SHP77 (cell line): ENCODE measurements around the gene GJA4.
"Not testable (repeated sequence)": the region's sequence is repeated elsewhere in the genome, so short reads cannot be mapped to it uniquely, and the experiment has no call there.

ENCODE experiments used
- DNase-seq, 2 experiments: peaks; one replicate each; lab custom pipeline; 2025; lab: John Stamatoyannopoulos, UW

The GJA4 gene

DNA sequence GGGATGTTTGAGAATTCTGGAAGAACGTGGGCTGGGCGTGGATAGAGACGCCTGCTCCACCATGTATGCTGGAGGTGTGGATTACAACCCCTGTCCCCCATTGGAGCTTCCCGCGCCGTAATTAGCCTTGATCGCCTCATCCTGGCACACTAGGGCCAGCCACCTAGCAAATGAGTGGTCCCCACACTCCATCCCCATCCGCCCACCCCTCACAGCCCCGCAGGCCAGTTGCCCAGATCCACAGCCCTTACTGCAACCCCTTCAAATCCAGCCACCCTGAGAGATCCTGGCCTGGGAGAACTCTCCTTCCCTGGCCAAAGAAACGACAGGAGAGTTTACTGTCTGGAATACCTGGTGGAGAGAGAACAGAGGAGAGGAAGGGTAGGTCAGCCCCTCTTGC is 375 bp upstream of the GJA4 start:
- no peak for DNase-seq

DNA sequence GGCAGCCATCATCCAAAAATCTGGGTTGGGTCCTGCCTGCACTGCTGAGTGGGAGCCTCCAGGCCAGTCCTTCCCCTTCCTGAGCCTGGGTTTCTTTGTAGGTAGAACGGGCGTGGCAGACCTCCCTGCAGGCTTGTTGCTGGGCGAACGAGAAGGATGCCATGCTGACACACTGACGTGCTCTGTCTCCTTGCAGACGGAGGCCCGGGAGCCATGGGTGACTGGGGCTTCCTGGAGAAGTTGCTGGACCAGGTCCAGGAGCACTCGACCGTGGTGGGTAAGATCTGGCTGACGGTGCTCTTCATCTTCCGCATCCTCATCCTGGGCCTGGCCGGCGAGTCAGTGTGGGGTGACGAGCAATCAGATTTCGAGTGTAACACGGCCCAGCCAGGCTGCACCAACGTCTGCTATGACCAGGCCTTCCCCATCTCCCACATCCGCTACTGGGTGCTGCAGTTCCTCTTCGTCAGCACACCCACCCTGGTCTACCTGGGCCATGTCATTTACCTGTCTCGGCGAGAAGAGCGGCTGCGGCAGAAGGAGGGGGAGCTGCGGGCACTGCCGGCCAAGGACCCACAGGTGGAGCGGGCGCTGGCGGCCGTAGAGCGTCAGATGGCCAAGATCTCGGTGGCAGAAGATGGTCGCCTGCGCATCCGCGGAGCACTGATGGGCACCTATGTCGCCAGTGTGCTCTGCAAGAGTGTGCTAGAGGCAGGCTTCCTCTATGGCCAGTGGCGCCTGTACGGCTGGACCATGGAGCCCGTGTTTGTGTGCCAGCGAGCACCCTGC is 1.4 kb downstream of the GJA4 start:
- DNase-seq, result no peak

DNA sequence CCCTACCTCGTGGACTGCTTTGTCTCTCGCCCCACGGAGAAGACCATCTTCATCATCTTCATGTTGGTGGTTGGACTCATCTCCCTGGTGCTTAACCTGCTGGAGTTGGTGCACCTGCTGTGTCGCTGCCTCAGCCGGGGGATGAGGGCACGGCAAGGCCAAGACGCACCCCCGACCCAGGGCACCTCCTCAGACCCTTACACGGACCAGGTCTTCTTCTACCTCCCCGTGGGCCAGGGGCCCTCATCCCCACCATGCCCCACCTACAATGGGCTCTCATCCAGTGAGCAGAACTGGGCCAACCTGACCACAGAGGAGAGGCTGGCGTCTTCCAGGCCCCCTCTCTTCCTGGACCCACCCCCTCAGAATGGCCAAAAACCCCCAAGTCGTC is 2.0 kb downstream of the GJA4 start:
- DNase-seq, result no peak

DNA sequence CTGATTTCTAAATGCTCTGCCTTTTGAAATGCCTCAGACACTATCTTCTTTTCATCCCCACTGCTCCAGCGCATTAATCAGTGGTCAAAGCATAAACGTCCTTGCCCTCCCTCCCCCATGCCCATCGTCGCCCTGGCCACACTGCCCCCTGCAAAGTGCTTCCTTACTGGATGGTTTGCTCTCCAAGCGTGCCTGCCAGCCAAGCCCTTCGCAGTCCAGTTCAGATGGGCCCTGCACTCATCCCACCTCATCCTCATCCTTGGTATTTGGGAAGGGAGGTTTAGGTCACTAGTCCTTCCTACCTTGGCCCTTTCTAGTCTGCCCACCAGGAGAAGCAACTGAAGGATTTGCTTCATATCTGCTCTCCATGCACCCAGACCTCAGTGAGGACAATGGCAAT is 3.1 kb downstream of the GJA4 start:
- no peak for DNase-seq

DNA sequence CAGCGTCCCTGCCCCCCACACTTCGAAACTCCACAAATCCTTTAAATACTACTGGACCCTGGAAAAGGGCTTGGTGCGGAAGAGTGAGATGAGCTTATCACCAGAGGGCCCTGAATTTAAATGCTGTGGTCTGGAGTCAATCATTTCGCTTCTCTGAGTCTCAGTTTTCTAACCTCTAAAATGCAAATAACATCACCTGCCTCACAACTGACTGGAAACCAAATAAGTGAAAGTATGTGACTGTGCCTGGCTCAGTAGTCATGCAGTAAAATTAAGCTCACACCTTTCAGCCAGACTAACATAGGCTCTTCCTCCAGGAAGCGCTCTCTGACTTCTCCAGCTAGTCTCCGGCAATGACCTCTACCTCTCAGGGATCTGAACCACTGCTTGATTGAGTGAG is 4.2 kb downstream of the GJA4 start:
- DNase-seq, result no peak

DNA sequence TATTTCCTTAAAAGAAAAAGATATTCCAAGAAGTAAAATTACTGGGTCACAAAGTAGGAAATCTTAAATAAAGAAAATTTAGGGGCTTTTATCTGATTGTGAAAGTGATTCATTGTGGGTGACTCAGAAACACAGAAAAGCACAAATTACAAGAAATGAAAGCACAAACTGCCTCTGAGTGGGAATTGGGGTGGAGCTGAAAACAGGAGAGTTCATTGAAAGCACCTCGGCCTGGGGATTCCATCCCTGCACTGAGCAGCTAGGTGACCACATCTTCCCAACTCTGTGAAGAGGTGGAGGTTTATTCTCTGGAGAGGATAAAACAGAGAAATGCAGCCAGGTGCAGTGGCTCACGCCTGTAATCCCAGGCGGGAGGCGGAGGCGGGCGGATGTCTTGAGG is 7.4 kb downstream of the GJA4 start:
- no peak for DNase-seq

DNA sequence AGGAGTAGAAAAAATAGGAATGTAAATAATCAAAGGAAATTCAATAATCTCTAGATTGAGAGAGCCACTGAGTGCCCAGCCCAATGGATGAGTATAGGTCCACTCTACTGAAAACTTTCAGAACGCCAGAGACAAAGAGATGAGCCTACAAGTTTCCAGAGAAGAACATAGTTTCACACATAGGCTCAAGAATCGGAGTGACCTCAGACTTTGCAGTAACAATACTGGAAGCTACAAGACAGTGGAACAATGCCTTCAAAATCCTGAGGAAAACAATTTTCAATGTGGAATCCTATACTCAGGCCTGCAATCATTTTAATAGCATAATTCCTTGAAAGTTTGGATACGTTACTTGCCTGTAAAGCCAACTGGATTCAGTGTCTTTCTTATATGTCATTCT is 11.0 kb downstream of the GJA4 start:
- no peak for DNase-seq

DNA sequence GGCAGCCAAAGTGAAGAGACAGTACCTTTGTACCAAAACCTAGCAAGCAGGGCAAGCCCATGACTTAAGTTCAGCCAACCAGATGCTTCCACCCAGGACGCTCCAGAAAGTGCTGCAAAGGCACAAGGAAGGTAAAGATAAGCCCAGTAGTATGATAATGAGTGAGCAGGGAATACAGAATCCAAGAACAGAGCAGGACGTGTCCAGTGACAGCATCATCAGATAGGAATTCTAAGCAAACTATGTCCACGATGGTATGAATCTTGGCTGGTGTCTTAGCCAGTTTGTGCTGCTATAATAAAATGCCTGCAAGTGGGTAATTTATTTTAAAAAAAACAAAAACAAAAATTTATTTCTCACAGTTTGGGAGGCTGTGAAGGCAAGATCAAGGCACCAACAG is 13.6 kb downstream of the GJA4 start:
- DNase-seq, result no peak

DNA sequence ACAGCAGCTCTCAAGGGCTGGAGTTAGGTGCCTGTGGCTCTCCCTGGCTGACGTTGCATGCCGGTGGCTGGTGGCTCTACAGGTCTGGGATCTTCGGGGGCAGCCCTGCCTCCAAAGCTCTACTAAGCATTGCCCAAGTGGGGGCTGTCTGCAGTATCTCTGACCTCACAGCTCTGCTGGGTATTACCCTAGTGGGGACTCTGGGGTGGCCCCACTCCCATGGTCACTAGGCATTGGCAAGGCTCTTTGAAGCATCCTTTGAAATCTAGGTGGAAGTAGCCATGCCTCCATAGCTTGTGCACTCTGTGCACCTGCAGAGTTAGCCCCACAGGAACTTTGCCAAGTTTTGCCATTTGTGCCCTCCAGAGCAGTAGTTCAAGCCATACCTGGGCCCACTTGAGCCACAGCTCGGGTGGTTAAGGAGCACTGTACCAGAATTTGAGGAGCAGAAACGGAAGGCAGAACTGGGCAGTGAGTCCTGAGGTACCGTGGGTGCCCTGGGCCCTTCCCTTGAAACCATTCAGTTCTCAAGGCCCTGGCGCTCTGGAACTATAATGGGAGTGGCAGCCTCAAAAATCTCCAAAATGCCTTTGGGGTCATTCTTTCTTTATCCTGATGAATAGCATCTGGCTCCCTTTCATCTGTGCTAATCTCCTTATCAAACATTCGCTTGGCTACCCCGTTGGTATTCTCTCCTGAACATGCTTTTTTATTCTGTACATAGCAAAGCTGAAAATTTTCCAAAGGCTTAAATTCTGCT is 15.4 kb downstream of the GJA4 start:
- no peak for DNase-seq

DNA sequence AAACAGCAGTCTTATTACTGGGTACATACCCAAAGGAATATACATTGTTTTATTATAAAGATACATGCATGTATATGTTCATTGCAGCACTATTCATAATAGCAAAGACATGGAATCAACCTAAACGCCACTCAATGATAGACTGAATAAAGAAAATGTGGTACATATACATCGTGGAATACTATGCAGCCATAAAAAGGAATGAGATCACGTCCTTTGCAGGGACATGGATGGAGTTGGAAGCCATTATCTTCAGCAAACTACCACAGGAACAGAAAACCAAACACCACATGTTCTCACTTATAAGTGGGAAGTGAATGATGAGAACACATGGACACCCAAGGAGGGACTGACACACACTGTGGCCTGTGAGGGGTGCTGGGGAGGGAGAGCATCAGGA is 18.0 kb downstream of the GJA4 start:
- DNase-seq, result not testable (repeated sequence)

DNA sequence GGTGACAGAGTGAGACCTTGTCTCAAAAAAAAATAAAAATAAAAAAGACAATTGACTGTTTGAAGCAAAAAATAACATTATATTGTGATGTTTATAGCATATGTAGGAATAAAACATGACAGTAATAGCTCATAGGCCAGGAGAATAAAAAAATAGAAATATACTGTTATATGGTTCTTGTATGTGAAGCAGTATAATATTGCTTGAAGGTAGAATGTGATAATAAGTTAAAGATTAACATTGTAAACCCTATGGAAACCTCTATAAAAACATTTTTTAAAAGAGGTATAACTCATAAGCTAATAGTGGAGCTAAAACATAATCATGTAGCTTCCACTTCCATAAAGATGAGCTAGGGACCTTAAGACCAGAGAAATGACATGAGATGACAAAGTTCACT is 23.5 kb downstream of the GJA4 start:
- DNase-seq, result no peak

DNA sequence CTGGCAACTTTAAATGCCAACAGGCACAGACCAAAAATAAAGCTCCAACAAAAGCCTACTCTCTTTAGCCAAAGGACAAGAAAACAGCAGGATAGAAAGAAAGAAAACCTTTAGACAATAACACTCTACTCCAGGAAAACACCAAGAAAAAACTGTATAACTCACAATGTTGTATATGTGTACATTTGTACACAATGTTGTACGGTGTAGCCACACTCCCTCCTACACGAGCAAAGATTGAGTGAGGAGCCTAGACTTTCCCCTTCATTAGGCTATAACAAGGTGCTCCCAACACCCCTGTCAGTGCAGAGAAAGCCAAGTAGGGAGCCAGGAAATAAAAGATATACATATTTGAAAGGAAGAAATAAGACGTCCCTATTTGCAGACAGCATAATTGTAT is 24.0 kb downstream of the GJA4 start:
- no peak for DNase-seq

DNA sequence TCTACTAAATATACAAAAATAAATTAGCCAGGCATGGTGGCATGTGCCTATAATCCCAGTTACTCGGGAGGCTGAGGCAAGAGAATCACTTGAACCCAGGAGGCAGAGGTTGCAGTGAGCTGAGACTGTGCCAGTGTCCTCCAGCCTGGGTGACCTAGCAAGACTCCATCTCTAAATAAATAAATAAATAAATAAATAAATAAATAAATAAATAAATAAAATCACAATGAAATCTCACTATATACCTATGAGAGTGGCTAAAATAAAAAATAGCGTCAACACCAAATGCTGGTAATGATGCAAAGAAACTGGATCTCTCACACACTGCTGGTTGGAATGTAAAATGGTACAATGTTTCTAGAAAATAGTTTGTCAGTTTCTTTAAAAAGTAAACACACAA is 26.1 kb downstream of the GJA4 start:
- DNase-seq, result not testable (repeated sequence)

DNA sequence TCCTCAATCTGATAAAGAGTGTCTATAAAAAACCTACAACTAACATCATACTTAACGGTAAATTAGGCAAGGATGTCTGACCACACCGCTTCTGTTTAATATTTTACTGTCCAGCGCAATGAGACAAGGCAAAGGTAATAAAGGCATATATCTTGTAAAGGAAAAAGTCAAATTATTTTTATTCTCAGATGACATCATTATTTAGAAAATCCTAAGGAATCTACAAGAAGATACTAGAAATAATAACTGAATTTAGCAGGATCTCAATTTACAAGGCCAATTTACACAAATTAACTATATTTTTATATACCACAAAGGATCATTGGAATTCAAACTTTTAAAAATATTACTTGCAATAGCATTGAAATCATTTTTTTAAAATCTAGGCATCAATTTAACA is 29.4 kb downstream of the GJA4 start:
- no peak for DNase-seq

DNA sequence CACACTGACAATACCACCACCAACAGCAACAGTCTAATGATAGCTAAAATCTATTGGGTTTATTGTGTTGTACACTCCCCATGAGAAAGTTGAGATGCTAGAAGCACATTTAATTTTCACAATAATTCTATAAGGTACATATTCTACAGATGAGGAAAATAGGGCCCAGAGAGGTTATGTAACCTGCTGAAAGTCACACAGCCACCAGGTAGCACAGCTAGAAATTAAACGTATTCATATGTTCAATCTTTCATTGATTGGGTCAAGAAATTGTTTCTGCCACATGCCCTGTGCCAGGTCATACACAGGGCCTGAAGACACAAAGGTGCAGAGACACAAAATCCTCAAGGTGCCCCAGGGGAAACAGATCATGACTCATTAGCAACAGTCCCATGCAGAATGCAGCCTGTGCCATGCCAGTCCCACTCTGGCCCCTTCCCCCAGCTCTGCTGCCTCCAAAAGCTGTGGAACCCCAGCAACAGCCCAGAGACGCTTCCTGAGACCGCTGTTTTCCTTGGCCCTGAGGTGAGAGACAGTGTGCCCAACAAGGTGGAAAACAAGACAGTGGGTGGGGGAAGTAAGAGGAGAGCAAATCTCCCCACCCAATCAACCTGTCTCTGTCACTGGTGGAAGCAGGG is 32.1 kb downstream of the GJA4 start:
- DNase-seq, result no peak

DNA sequence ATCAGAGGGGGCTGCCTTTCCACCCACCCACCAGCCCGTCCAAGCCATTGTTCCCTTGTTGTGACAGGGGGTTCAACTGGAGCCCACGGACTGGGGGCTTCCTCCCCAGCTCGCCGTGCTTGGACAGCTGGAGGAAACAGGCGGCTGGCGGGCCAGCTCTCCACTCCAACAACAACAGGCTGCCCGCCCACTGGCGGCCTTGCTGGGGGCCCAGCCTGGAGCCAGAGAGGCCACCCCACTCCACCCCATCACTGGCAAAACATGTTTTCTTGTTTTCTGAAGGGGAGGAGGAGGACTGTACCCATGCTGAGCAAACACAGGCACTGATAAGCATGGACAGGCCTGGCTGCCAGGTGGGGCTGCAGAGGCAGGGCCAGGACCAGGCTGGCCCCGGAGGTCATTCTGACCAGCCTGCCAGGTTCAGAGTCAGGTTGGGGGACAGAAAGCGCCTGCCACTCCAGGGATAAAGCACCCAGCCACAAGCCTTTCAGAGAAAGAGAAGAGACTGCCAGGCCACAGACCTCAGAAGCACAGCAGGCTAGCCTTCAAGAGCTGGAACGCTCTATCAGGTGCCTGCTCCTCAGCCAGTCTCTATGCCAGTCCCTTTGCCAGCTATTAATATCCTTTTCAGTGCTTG is 32.8 kb downstream of the GJA4 start:
- no peak for DNase-seq

DNA sequence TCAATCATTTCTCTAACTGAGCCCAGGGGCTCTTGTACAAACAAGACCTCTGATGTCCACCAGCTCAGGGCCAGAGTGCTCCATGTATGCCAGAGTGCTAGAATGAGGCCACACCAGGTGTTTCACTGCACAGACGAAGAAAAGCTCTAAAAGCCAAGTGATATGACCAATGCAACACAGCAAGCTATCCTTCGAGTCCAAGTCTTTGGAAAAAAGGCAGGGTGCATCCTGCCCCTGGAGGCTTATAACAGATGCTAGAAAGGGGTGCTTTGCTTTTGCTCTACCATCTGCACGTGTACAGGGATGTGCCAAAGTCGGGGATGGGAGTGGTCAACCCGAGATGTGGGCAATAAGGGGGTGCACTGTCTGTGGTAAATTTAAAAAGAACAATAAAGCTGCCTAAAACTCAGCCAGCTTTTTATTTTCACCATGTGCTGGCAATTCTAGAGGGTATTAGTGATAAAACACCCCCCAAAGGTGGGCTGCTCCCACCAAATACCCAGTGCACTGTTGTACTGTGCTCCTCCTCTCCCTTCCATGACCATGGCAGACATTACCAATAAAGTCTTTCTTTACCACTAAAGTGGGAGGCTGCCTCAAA is 34.6 kb downstream of the GJA4 start:
- DNase-seq, result no peak

DNA sequence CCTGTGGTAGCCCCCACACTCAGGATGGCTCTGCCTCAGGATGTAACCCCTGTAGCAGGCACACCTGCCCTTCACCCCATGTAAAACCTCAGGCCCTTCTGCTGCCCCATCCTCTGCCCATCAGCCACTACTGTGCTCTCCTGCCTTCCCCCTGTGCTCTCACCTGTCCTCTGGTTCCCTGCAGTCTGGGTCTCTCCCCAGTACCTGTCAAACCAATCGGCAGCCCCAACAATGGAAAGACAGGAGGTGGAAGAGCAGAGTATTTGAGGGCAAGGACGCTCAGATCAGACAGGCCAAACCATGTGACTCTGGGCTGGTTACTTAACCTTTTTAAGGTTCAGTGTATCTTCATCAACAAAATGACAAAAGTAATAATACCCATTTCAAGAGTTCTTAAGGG is 35.8 kb downstream of the GJA4 start:
- no peak for DNase-seq

DNA sequence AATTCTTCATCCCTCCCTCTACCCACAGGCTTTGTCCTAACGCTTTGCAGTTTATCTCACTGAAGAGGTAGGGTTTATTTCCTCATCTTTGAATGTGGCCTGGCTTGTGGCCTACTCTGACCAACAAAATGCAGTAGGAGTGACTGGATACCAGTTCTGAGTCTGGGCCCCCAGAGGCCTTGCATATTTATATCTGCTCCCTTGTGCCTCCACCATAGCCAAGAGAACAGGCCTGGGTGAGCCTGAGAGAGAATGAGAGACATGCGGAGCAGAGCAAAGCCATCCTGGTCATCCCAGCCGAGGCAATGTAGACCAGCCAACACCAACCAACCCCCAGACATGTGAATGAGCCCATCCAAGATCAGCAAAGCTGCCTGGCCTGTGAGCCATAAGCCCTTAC is 36.5 kb downstream of the GJA4 start:
- no peak for DNase-seq

DNA sequence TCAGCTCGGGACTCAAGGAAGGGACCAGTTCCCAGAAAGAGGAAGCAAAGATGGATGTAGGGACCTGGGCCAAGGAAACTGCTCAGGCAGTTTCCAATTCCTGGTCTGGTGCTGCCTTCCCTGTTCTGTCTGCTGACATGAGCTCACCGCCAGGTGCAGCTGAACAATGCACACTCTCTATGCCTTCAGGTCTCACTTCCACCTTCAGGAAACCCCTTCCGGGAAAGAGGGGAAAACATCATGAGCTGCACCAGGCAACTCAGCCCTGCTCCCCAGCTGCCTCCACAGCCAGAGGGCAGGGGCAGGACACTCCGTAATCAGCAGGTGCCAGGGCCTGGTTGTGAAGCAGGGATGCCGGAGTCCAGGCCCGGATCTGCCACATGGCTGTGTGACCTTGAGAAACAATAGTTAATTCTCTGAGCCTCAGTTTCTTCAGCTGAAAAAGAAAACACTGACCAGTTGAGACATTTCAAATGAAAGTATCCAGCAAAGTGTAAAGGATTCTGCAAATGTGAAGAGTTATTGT is 39.0 kb downstream of the GJA4 start:
- peak; percentile 56 to 58 for DNase-seq

DNA sequence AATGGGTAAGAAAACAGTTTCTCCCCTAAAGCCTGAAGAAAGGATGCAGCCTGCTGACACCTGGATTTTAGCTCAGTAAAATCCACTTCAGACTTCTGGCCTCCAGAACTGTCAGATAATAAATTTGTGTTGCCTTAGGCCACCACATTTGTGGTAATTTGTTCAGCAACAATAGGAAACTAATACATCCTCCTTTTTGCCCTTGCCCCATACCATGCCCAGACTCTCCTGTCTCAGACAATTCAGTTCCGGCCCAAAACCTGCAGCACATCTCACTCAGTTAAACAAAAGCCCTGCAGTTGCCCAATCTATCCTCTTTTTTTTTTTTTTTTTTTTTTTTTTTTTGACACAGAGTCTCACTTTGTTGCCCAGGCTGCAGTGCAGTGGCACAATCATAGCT is 40.9 kb downstream of the GJA4 start:
- no peak for DNase-seq
